DLD1 (cell line): ENCODE results near the gene CYP4F12.

ENCODE experiments used
- in situ Hi-C: cut with HindIII; loops from 2 replicates; pipeline ENCODE4 v1.10.0; 2017; ENCODE audit warnings: low sequenced_read_pairs

Gene CYP4F12

GRCh38 chr19:15672580-15673175 is at the start of gene CYP4F12:
Gene CYP4F12, plus strand, starts transcription at chr19:15673087. Its CDS starts 443 bp downstream, at chr19:15673530.
- in situ Hi-C loops = no loop called here

GRCh38 chr19:15623711-15624318 is 49.1 kb upstream of the CYP4F12 start:
- in situ Hi-C loops = no loop called here

GRCh38 chr19:15628236-15629002 is 44.5 kb upstream of the CYP4F12 start:
- in situ Hi-C loops = no loop called here

- in situ Hi-C loops = no loop called here
Observed at GRCh38 chr19:15629003-15629880, 43.6 kb upstream of the CYP4F12 start.

- in situ Hi-C loops = loop anchor here (10.0 kb wide), 2 partner anchors 273 to 573 kb away; no protein-coding TSS in a partner anchor
Observed at GRCh38 chr19:15631817-15632216, 41.1 kb upstream of the CYP4F12 start.

- in situ Hi-C loops = loop anchor here (10.0 kb wide), 2 partner anchors 272 to 572 kb away; no protein-coding TSS in a partner anchor
Observed at GRCh38 chr19:15633082-15633835, 39.6 kb upstream of the CYP4F12 start.

GRCh38 chr19:15634105-15634504 is 38.8 kb upstream of the CYP4F12 start:
- in situ Hi-C loops = loop anchor here (10.0 kb wide), 2 partner anchors 271 to 571 kb away; no protein-coding TSS in a partner anchor

- in situ Hi-C loops = loop anchor here (10.0 kb wide), 2 partner anchors 270 to 570 kb away; no protein-coding TSS in a partner anchor
Observed at GRCh38 chr19:15635016-15635805, 37.7 kb upstream of the CYP4F12 start.

- in situ Hi-C loops = loop anchor here (10.0 kb wide), 2 partner anchors 269 to 569 kb away; no protein-coding TSS in a partner anchor
Observed at GRCh38 chr19:15636026-15636425, 36.9 kb upstream of the CYP4F12 start.

GRCh38 chr19:15639596-15639995 is 33.3 kb upstream of the CYP4F12 start:
- in situ Hi-C loops = loop anchor here (10.0 kb wide), 2 partner anchors 265 to 565 kb away; no protein-coding TSS in a partner anchor

GRCh38 chr19:15640294-15640903 is 32.5 kb upstream of the CYP4F12 start, which contains the start of gene CYP4F3:
Gene CYP4F3, plus strand, starts transcription at chr19:15640897. Its CDS starts 519 bp downstream, at chr19:15641416.
- in situ Hi-C loops = loop anchor here (5.0 kb wide), 1 partner anchor 47 kb away; no protein-coding TSS in a partner anchor

- in situ Hi-C loops = loop anchor here (5.0 kb wide), 1 partner anchor 46 kb away; no protein-coding TSS in a partner anchor
Observed at GRCh38 chr19:15640904-15641597, 31.8 kb upstream of the CYP4F12 start.

- in situ Hi-C loops = loop anchor here (5.0 kb wide), 1 partner anchor 45 kb away; no protein-coding TSS in a partner anchor
Observed at GRCh38 chr19:15641901-15642491, 30.9 kb upstream of the CYP4F12 start.

- in situ Hi-C loops = loop anchor here (5.0 kb wide), 1 partner anchor 44 kb away; no protein-coding TSS in a partner anchor
Observed at GRCh38 chr19:15642807-15643206, 30.1 kb upstream of the CYP4F12 start.

- in situ Hi-C loops = loop anchor here (5.0 kb wide), 1 partner anchor 44 kb away; no protein-coding TSS in a partner anchor
Observed at GRCh38 chr19:15643387-15643786, 29.5 kb upstream of the CYP4F12 start.

GRCh38 chr19:15644066-15644741 is 28.7 kb upstream of the CYP4F12 start:
- in situ Hi-C loops = loop anchor here (5.0 kb wide), 1 partner anchor 43 kb away; no protein-coding TSS in a partner anchor
